AG04449 (cell line): Measurements from ENCODE around the gene PAQR5.

ENCODE experiments used
- CTCF ChIA-PET: fragments of 350-600 bp; formaldehyde crosslinking; extraction: SDS; loops from one replicate; lab custom pipeline; 2021; ENCODE audit warnings: antibody characterized with exemption; lab: Yijun Ruan, JAX
- POLR2A ChIA-PET: fragments of 400-600, 350-600 bp; formaldehyde crosslinking; extraction: SDS; loops from one replicate; lab custom pipeline; 2020; ENCODE audit warnings: antibody characterized with exemption, inconsistent platforms; lab: Yijun Ruan, JAX
- DNase-seq: peaks from one replicate; pipeline ENCODE4 v3.0.0-alpha.2; 2010; ENCODE audit warnings: low read depth, low spot score
- H3K4me3 ChIP-seq: 2 replicates; pipeline ENCODE4 v1.5.1; 2011; ENCODE audit warnings: low read depth, mild to moderate bottlenecking, control low read depth, low read length
- TF ChIP-seq, protein P1 (sequence below): IDR thresholded peaks from one replicate; pipeline ENCODE4 v1.5.1; 2011; ENCODE audit warnings: mild to moderate bottlenecking, moderate library complexity, low read length, control low read depth, inconsistent platforms; ENCODE audit not compliant: insufficient read depth; ENCODE audit errors: missing control alignments

Gene PAQR5

DNA sequence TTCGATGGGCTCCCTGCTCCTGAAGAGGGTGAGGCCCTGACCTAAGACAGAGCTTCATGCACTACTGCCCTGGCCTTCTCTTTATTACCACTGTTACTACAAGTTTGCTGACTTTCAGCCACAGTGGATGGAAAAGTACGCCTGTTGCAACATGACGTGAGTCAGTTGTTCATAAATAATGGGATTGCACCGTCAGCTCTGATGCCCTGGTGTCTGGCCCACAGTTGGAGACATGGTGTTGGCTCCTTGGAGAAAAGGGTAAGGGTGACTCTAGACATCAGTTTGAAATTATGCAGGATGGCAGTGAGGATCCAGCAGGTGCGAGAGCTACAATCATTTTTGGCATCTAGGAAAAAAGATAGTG is 5.5 kb downstream of the PAQR5 start:
- DNase-seq: peak; percentile 65
- TF ChIP-seq, protein P1, sequence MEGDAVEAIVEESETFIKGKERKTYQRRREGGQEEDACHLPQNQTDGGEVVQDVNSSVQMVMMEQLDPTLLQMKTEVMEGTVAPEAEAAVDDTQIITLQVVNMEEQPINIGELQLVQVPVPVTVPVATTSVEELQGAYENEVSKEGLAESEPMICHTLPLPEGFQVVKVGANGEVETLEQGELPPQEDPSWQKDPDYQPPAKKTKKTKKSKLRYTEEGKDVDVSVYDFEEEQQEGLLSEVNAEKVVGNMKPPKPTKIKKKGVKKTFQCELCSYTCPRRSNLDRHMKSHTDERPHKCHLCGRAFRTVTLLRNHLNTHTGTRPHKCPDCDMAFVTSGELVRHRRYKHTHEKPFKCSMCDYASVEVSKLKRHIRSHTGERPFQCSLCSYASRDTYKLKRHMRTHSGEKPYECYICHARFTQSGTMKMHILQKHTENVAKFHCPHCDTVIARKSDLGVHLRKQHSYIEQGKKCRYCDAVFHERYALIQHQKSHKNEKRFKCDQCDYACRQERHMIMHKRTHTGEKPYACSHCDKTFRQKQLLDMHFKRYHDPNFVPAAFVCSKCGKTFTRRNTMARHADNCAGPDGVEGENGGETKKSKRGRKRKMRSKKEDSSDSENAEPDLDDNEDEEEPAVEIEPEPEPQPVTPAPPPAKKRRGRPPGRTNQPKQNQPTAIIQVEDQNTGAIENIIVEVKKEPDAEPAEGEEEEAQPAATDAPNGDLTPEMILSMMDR: no peak
- ChIA-PET POLR2A (interaction anchor here (1.5 kb wide), 1 partner anchor 149 kb away, joined by 5 read pairs; the partner anchor contains the start of gene RPLP1), CTCF (interaction anchor here (0.9 to 1.6 kb wide), 5 partner anchors 9 to 36 kb away, joined by 3 to 6 read pairs (median 3); no protein-coding TSS in a partner anchor)
- H3K4me3 ChIP-seq: no peak overlapping the region

DNA sequence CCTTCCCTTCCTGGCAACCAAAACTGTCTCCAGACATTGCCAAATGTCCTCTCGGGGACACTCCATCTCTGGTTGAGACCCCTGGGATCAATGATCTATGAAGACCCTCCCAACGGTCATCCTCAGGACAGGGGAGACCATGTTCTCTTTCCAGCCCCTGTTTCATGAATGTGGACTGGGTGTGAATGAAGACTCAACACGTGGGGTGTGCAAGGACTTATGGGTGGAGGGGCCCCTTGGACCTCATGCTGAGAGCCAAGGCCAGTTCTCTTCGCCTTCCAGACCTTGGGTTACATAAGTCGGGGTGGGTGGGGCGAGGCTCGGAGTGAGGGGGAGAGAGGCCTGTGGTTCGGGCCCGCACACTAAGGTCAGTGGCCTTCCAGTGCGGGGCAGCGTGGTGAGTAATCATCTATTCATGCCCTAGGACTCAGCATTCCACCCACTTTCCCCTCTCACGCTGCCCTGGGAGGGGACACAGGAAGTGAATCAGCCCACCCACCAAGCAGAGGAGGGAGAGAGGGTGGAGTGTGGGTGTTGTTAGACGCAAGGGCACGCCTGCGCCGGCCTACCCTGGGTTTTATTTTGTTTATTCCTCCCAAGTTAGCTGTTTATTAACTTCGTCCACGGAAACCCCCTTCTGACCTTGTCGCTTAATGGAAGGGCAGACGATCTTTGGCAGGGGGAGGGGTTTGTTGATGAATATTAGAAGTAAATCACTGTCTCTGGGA is 6.7 kb downstream of the PAQR5 start:
- CTCF ChIA-PET: interaction anchor here (0.6 kb wide), 1 partner anchor 105 kb away, joined by 3 read pairs; no protein-coding TSS in a partner anchor
- TF ChIP-seq, protein P1: no peak
- no peak overlapping the region for H3K4me3 ChIP-seq
- POLR2A ChIA-PET: no interaction called here
- DNase-seq: peak; percentile 36

DNA sequence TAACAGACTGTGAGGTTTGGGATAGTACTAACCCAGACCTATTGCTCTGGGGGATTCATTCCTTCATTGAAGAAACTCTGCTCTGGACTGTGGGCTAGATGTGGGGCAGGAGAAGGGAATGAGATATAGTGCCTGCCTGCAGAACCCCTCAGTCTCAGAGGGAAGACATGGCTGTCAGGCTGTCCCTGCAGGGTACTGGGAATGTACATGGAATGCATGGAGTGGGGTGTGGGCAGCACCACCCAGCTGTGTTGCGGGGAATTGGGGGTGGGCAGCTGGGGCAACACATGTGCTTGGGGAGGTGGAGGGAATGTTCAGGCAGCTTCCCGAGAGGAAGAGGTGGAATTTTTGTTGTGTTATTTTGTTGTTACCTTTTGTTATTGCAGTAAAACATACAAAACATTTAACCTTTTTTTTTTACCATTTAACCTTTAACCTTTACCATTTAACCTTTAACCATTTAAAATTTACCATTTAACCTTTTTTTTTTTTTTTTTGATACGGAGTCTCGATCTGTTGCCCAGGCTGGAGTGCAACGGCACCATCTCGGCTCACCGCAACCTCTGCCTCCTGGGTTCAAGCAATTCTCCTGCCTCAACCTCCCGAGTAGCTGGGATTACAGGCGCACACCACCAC is 7.3 kb downstream of the PAQR5 start:
- no peak overlapping the region for H3K4me3 ChIP-seq
- CTCF ChIA-PET: interaction anchor here (0.6 kb wide), 1 partner anchor 104 kb away, joined by 3 read pairs; no protein-coding TSS in a partner anchor
- POLR2A ChIA-PET: no interaction called here
- DNase-seq: no peak
- TF ChIP-seq, protein P1: no peak

DNA sequence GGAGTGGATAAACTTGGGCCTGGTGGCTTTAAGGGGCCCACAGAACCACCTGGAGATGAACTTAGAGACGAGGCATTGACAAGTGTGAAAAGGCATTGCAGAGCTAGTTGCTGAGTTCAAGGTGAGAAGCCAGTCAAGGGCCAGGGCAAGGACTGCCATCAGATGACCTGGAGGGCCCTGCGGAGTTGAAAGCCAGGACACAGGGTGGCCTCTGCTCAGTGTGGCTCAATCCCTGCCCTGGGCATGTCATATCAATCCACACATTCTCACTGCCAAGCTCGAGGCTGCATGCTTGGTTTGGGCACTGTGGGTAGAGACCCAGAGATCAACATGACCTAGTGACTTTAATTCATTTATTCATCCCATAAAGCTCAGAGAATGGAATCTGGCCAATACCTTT is 9.2 kb downstream of the PAQR5 start:
- TF ChIP-seq, protein P1: no peak
- CTCF ChIA-PET: no interaction called here
- H3K4me3 ChIP-seq: no peak overlapping the region
- no peak for DNase-seq
- POLR2A ChIA-PET: no interaction called here

DNA sequence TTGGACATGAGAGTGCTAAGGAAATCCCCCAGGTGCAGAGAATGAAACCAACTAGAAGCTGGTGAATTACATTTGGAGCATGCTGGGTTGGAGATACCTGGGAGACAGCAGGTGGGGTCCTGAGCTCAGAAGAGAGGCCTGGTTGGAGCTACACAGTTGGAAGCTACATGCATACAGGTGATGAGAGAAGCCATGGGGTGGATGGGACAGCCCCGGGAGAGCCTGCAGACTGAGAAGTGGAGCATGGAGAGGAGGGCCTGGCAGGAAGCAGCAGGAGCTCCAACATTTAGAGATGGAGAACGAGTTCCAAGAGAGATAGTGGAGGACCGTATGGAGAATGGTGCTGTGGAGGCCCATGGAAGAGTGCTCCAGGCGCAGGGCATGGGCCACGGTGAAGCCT is 10.2 kb downstream of the PAQR5 start:
- DNase-seq: no peak
- ChIA-PET CTCF (interaction anchor here (0.7 to 1.5 kb wide), 3 partner anchors 10 to 86 kb away, joined by 3 to 6 read pairs (median 4); no protein-coding TSS in a partner anchor), POLR2A (no interaction called here)
- H3K4me3 ChIP-seq: no peak overlapping the region
- TF ChIP-seq, protein P1: no peak

DNA sequence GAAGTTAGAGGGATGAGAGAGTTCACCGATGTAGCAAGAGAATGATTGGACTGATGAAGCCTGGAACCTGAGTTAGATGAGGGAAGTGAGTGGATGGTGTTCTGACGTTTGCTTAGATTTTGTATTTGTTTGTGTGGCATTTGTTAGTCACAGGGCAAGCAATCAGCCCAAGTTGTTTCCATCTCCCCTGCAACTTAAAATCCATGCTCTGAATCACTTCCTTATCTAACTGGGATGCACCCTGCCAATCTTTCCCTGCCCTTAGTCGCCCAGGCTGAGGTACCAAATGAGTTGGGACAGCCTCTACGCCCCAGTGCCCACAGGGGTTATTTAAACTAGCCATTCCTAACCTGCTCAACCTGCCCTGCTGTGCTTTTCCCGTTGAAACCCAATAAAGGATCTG is 12.6 kb downstream of the PAQR5 start:
- H3K4me3 ChIP-seq: no peak overlapping the region
- TF ChIP-seq, protein P1: no peak
- DNase-seq: no peak
- ChIA-PET CTCF (no interaction called here), POLR2A (no interaction called here)
